ENCODE measurements around the gene IGFL4.

The IGFL4 gene

GRCh38 chr19:46060012-46060411 lies 19.2 kb upstream of the IGFL4 start:
- DNase-seq, result no peak

- no peak for DNase-seq
Measured at GRCh38 chr19:46058778-46059177, 18.0 kb upstream of the IGFL4 start.

GRCh38 chr19:46056536-46056935 lies 15.7 kb upstream of the IGFL4 start:
- DNase-seq, result no peak

GRCh38 chr19:46052896-46053295 lies 12.1 kb upstream of the IGFL4 start:
- no peak for DNase-seq

GRCh38 chr19:46049597-46049996 lies 8.8 kb upstream of the IGFL4 start:
- DNase-seq, result no peak

- no peak for DNase-seq
Measured at GRCh38 chr19:46043519-46043918, 2.7 kb upstream of the IGFL4 start.

GRCh38 chr19:46042252-46042883 lies 1.6 kb upstream of the IGFL4 start:
- DNase-seq, result no peak

GRCh38 chr19:46040125-46040524 lies 677 bp downstream of the IGFL4 start:
- DNase-seq, result no peak

- no peak for DNase-seq
Measured at GRCh38 chr19:46036744-46037128, 4.1 kb downstream of the IGFL4 start.

GRCh38 chr19:46035986-46036743 lies 4.6 kb downstream of the IGFL4 start:
- no peak for DNase-seq

GRCh38 chr19:46035546-46035945 lies 5.3 kb downstream of the IGFL4 start:
- no peak for DNase-seq

- no peak for DNase-seq
Measured at GRCh38 chr19:46033401-46033800, 7.4 kb downstream of the IGFL4 start.

GRCh38 chr19:46032597-46033025 lies 8.2 kb downstream of the IGFL4 start:
- no peak for DNase-seq

- no peak for DNase-seq
Measured at GRCh38 chr19:46031781-46032596, 8.8 kb downstream of the IGFL4 start.

GRCh38 chr19:46030812-46031550 lies 9.8 kb downstream of the IGFL4 start:
- DNase-seq, result no peak

- DNase-seq, result no peak
Measured at GRCh38 chr19:46025835-46026234, 15.0 kb downstream of the IGFL4 start.

GRCh38 chr19:46023311-46023779 lies 17.5 kb downstream of the IGFL4 start:
- DNase-seq, result no peak

GRCh38 chr19:46022431-46023310 lies 18.1 kb downstream of the IGFL4 start, which contains the start of gene PGLYRP1:
TSS of gene PGLYRP1 (minus strand) at chr19:46023053. CDS start at chr19:46023021, 32 bp downstream.
- no peak for DNase-seq

GRCh38 chr19:46022061-46022430 lies 18.8 kb downstream of the IGFL4 start:
- DNase-seq, result no peak

- no peak for DNase-seq
Measured at GRCh38 chr19:46021531-46022041, 19.2 kb downstream of the IGFL4 start.

- DNase-seq, result no peak
Measured at GRCh38 chr19:46020819-46021125, 20.0 kb downstream of the IGFL4 start.

- DNase-seq, result no peak
Measured at GRCh38 chr19:46019270-46019669, 21.5 kb downstream of the IGFL4 start.
